ENCODE measurements around the gene SLC12A3. TPM values are rescaled to one million over a fixed set of nuclear protein-coding genes. Genes with fewer than 3 reads are reported as not detected.

The SLC12A3 gene
- total and polyA plus RNA-seq, 2 experiments from 2014 or later, result not detected

DNA sequence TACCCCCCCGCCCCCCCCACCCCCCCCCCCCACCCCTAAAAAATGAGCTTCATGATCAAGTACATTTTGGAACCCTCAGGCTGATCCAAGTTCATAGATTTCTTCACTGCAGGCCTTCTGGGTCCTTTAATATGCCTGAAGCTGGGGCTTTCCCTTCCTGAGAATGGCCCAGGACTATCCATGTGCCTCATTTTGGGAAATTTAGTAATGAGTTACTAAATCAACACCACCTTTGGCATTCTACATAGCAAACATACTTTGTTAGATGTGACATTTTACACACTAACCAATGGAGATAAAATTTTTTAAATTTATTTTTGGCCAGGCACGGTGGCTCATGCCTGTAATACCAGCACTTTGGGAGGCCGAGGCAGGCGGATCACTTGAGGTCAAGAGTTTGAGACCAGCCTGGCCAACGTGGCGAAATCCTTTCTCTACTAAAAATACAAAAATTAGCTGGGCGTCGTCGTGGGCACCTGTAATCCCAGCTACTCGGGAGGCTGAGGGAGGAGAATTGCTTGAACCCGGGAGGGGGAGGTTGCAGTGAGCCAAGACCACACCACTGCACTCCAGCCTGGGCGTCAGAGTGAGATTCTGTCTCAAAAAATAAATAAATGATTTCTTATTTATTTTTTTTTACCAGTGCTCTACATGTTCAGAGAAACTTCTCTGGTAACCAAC, 81.0 kb downstream of the SLC12A3 start:
- no peak overlapping the region for H3K4me3 ChIP-seq
- H3K27me3 ChIP-seq, result no peaks in the 10 kb centered on the region
- DNase-seq (ENCODE audit: low spot score), result no peak
- WGBS (ENCODE audit: low lambda C conversion rate, missing lambda C conversion rate), result 91% methylated on average over 12 of the region's 12 CpGs
- H3K79me2 ChIP-seq, result peaks cover under 1% of the 10 kb centered on the region
- H3K4me1 ChIP-seq (ENCODE audit: insufficient read depth), result no peaks in the 10 kb centered on the region
- peaks cover 4% of the 10 kb centered on the region for H3K36me3 ChIP-seq (replicated peaks; ENCODE audit: insufficient read depth, low read depth)
- no peak overlapping the region for H3K27ac ChIP-seq
- TF ChIP-seq EZH2phosphoT487 (IDR thresholded peaks at IDR 0.05; ENCODE audit: low read depth, severe bottlenecking, unreplicated experiment), result no peak
- no peak for TF ChIP-seq EZH2 (IDR thresholded peaks at IDR 0.05; ENCODE audit: borderline replicate concordance)
- TF ChIP-seq, protein P1, sequence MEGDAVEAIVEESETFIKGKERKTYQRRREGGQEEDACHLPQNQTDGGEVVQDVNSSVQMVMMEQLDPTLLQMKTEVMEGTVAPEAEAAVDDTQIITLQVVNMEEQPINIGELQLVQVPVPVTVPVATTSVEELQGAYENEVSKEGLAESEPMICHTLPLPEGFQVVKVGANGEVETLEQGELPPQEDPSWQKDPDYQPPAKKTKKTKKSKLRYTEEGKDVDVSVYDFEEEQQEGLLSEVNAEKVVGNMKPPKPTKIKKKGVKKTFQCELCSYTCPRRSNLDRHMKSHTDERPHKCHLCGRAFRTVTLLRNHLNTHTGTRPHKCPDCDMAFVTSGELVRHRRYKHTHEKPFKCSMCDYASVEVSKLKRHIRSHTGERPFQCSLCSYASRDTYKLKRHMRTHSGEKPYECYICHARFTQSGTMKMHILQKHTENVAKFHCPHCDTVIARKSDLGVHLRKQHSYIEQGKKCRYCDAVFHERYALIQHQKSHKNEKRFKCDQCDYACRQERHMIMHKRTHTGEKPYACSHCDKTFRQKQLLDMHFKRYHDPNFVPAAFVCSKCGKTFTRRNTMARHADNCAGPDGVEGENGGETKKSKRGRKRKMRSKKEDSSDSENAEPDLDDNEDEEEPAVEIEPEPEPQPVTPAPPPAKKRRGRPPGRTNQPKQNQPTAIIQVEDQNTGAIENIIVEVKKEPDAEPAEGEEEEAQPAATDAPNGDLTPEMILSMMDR (IDR thresholded peaks at IDR 0.05; ENCODE audit: poor library complexity), result no peak
- H2AFZ ChIP-seq, result no peak overlapping the region
- peaks cover 12% of the 10 kb centered on the region for H4K20me1 ChIP-seq (ENCODE audit: insufficient read depth, poor library complexity, severe bottlenecking)
- H3K4me2 ChIP-seq, result no peak overlapping the region
- no peaks in the 10 kb centered on the region for H3K9me3 ChIP-seq (ENCODE audit: low read depth)
- H3K9me2 ChIP-seq (replicated peaks; ENCODE audit: insufficient read depth), result no peaks in the 10 kb centered on the region

DNA sequence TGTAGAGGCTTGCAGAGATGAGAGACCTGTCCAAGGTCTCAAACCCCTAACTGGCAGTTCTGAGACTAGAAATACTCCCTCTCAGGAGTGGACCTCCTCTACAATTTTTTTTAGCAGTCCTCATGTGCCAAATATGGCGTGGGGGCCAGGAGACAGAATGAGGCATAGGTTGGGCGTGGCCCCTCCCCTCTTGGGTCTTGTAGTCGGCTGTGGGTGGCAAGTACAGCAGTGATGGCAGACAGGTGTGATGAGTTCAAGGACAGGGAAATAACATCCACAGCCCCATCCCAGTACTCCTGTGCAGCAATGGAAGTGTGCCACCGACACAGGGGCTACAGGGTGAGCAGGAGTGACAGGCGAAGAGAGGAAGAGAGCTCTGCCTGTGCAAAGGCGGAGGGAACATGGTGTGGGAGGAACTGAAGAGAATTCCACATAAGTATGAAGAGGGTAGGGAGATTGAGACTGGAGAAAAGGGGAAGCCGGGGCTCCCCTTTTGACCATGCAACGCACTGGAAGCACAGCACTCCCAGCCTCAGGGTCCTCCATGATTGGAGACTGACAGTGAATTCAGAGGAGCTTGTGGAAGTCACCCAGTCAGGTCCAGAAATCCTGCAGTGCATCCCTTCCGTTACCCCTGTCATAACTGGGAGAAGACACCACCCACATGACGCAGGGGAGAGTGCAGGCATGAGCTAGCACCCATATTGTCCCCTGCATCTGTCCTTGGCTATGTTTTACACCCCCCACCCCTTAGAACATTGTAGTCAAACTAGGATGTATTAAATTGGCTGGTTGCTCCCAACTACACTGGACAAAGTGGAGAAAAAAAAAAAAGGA, 82.0 kb downstream of the SLC12A3 start:
- Histone ChIP-seq H3K27ac (no peak overlapping the region), H3K4me1 (ENCODE audit: insufficient read depth) (no peaks in the 10 kb centered on the region)
- WGBS (ENCODE audit: low lambda C conversion rate, missing lambda C conversion rate), result 88% methylated on average over 10 of the region's 10 CpGs

DNA sequence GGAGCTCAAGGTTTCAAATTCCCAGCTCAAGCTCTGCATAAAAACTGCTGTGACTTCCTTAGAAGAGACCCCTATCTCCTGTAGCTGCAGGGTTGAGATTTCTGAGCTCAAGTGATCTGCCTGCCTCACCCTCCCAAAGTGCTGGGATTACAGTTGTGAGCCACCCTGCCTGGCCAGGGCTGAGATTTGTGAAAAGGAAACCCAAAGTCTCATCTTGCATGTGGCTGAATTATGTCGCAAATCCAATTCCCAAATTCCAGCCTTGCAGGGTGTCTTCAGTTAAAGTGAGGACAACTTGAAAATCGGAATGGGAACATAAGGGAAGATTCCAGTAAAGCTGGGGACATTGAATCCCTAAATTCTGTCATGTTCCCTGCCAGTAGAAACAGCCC, 82.6 kb downstream of the SLC12A3 start:
- no peaks in the 10 kb centered on the region for H3K9me3 ChIP-seq (ENCODE audit: low read depth)
- H4K20me1 ChIP-seq (ENCODE audit: insufficient read depth, poor library complexity, severe bottlenecking), result no peaks in the 10 kb centered on the region
- WGBS (ENCODE audit: low lambda C conversion rate, missing lambda C conversion rate), result 90% methylated on average over 2 of the region's 2 CpGs
- no peaks in the 10 kb centered on the region for H3K4me1 ChIP-seq (ENCODE audit: insufficient read depth)
- no peaks in the 10 kb centered on the region for H3K27me3 ChIP-seq
- no peak for DNase-seq (ENCODE audit: low spot score)
- no peak overlapping the region for H2AFZ ChIP-seq
- no peaks in the 10 kb centered on the region for H3K79me2 ChIP-seq
- H3K9me2 ChIP-seq (replicated peaks; ENCODE audit: insufficient read depth), result no peaks in the 10 kb centered on the region
- H3K27ac ChIP-seq, result no peak overlapping the region
- TF ChIP-seq EZH2phosphoT487 (IDR thresholded peaks at IDR 0.05; ENCODE audit: low read depth, severe bottlenecking, unreplicated experiment), result no peak
- TF ChIP-seq, protein P1 (IDR thresholded peaks at IDR 0.05; ENCODE audit: poor library complexity), result no peak
- TF ChIP-seq EZH2 (IDR thresholded peaks at IDR 0.05; ENCODE audit: borderline replicate concordance), result no peak
- H3K4me2 ChIP-seq, result no peak overlapping the region
- H3K36me3 ChIP-seq (replicated peaks; ENCODE audit: insufficient read depth, low read depth), result peaks cover 4% of the 10 kb centered on the region
- H3K4me3 ChIP-seq, result no peak overlapping the region

More for the DNA sequence above, 82.0 kb downstream of the SLC12A3 start:
- TF ChIP-seq EZH2phosphoT487 (IDR thresholded peaks at IDR 0.05; ENCODE audit: low read depth, severe bottlenecking, unreplicated experiment), result no peak
- TF ChIP-seq EZH2 (IDR thresholded peaks at IDR 0.05; ENCODE audit: borderline replicate concordance), result no peak
- TF ChIP-seq, protein P1 (IDR thresholded peaks at IDR 0.05; ENCODE audit: poor library complexity), result no peak
- peaks cover 3% of the 10 kb centered on the region for H4K20me1 ChIP-seq (ENCODE audit: insufficient read depth, poor library complexity, severe bottlenecking)
- no peaks in the 10 kb centered on the region for H3K9me2 ChIP-seq (replicated peaks; ENCODE audit: insufficient read depth)
- no peak overlapping the region for H3K4me3 ChIP-seq
- no peak overlapping the region for H2AFZ ChIP-seq
- H3K4me2 ChIP-seq, result no peak overlapping the region
- H3K9me3 ChIP-seq (ENCODE audit: low read depth), result no peaks in the 10 kb centered on the region
- H3K36me3 ChIP-seq (replicated peaks; ENCODE audit: insufficient read depth, low read depth), result peaks cover 4% of the 10 kb centered on the region
- DNase-seq (ENCODE audit: low spot score), result no peak
- no peaks in the 10 kb centered on the region for H3K79me2 ChIP-seq
- no peaks in the 10 kb centered on the region for H3K27me3 ChIP-seq

All from hepatocyte (in vitro differentiated cells).